Measurements from ENCODE around the gene VAMP2.

Gene VAMP2

DNA sequence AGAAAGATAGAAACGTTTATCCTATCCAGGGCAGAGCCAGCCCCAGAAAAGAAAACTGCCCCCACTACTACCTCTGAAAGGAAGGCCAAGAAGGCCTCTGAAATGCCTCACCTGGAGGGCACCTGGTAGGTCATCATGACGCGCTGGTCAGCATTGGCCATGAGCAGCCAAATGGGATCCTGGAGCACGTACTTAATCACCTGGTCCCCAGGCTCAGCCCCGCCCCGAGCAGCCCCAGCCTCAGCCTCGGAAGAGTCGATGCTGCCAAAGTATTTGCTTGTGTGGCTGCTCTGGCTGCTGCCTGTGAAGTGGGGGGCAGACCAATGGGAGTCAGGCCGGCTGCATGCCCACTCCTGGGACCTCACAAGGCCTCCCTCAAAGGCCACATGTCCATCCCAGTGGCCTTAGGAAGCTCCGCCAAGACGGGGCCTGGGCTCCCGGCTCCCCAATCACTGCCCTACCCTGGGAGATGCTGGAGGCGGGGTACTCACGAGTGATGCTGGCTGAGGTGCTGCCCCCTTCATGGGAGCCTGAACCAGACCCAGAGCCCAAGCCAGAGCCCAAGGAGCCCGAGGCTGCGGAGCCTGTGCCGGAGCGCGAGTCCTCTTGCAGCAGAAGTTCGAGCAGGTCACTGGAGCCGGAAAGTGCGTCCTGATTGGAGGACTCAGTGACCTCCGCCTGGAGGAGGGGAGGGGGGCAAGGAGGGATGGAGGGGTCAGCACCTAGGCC, 20.4 kb downstream of the VAMP2 start:
- DNase-seq = peak; percentile 28

DNA sequence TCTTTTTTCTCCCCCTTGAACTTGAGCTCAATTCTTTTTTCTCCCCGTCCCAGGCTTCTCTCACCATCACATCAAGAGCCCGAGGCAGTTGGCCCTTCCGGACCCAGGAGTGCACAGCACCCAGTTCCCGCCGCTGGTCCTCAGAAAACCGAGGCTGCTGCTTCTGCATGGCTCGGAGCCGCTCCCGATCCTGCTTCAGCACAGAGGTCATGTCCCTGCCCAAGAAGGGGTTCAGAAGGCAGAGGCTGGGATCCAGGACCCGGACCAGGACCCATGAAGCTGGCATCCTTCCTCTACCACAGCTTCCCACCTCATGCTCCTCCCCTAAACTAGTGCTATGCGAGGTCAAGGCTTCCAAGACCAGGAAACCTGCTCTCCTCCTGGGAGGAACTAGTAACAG, 21.0 kb downstream of the VAMP2 start:
- DNase-seq = no peak

GRCh38 chr17:8141045-8141444, 21.7 kb downstream of the VAMP2 start:
- no peak for DNase-seq

DNA sequence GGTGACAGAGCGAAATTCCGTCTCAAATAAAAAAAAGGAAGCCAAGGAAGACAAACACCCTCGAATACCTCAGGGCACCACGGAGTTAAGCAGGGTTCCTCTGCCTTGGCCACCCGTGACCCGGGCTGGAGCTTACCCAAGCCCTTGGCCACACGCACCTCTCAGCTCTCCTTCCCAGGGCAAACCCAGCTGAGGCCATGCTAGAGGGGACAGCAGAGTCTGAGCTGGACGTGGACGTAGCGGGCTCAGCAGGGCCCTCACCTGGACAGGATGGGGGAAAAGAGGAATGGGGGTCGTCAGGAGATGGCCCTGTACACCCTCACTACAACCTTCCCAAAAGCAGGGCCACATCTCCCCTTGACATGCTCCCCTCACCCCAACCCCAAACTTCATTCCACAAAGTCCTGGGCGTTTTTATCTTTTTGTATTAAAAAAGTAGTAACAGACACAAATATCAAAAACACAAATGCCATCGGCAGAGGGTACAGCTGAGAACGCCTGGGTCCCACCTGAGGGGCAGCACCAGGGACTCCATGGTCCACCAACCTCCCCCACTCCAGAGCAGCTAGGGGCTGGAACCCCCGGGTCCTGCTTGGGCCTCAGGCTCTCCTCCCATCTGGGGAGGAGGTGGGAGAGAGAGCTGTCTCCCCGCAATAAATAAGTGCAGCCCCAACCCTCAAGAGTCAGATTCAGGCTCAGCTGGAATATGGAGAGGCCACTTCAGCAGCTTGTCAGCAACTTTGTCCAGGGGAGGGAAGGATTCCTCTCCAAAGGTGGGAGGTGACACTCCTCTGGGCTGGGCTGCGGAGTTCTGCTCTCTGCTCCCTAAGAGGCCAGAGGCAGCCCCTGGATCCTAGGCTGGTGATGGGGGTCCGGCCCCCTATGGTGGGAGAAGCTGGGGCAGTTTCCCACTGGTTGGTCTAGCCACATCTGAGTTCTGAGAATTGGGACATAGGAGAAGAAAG, 22.4 kb downstream of the VAMP2 start:
- peak; percentile 20 for DNase-seq

DNA sequence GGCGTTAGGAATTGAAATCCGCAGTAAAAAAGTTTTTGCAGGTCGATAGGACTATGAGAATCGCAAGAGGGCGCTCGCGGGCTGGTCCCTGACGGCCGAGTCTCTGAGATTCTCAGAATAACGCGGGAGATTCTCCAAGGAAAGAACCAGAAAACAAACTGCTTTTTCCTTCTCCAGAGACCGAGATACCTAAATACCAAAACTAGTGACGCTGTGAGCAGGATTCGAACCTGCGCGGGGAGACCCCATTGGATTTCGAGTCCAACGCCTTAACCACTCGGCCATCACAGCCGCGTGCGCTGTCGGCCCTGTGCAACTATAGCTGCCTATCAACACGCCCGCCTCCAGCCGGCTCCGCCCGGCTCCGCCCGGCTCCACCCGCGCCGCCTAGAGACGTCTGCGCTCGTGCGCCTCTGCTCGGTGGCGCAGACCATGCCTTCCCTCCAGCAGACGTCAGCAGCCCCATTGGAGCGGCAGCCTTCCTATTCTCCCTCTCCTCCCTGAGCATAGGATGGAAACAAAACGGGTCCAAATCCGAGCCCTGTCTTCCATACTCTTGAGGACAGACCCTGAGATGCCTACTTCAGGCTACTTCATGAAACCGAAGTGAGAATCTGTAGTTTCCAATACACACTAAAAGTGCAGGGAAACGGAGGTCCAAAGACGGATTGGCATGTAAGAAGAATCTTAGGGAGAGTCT, 23.9 kb downstream of the VAMP2 start:
- peak; percentile 96 for DNase-seq

DNA sequence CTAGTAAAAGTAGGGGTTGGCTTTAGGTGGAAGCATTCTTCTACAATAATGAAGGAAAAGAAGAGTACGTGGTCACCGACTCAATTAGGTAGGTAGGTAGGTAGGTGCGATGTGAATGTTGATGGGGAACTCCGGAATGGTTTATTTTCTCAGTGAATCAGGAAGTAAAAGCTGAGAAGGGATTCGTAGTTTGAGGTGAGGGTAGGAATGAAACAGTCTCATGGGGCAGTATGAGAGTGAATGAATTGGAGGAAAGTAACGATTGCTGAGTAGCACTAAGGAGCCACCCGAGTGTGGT, 24.4 kb downstream of the VAMP2 start:
- no peak for DNase-seq

GRCh38 chr17:8137645-8138373, 24.9 kb downstream of the VAMP2 start:
- DNase-seq = no peak

- no peak for DNase-seq
These were observed 28.8 kb downstream of the VAMP2 start for GRCh38 chr17:8133941-8134340.

- no peak for DNase-seq
These were observed 29.3 kb downstream of the VAMP2 start for GRCh38 chr17:8133399-8133798.

DNA sequence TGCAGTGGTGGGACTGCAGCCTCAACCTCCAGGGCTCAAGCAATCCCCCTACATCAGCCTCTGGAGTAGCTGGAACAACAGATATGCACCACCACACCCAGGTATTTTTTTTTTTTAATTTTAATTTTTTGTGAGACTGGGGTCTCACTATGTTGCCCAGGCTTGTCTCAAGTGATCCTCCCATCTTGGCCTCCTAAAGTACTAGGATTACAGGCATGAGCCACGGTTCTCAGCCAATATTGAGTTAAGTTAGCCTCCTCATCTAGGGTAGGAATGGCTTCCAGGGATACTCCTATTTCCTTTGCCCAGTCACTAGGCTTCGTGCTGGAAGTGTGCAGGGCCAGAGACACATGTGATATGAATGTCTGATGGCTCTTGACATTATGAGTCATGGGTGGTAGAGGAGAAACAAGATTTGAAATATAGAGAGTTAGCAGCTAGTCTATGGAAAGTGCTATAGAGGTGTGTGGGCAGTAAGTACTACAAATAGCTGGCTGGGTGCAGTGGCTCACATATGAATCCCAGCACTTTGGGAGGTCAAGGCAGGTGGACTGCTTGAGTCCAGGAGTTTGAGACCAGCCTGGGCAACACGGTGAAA, 30.8 kb downstream of the VAMP2 start:
- no peak for DNase-seq

GRCh38 chr17:8128125-8128784, 34.5 kb downstream of the VAMP2 start:
- DNase-seq = no peak

- peak; percentile 58 for DNase-seq
These were observed 36.2 kb downstream of the VAMP2 start for GRCh38 chr17:8126491-8127066.

DNA sequence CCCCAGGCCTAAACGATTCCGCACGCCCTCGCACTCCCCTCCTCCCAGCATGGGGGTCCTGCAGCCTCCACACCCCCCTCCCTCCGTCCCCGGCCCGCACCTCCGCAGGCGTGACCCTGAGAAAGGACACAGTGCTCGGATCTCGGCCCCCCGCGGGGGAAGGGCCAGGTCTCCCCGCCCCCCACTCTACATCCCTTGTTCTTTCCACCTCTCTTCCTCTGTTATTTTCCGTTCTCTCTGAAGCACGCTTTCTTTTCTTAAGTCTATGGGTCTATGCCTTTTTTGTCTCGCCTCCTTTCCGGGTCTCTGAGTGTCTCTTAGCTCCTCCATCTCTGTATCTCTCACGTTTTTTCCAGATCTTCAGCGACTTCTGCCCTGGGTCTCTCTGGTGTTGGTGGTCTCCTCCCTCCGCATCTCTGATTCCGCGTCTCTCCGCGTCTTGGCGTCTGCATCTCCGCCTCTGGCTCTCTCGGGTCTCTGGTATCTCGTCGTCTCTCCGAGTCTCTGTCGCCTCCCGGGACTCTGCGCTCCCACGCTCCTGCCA, 36.7 kb downstream of the VAMP2 start:
- no peak for DNase-seq

DNA sequence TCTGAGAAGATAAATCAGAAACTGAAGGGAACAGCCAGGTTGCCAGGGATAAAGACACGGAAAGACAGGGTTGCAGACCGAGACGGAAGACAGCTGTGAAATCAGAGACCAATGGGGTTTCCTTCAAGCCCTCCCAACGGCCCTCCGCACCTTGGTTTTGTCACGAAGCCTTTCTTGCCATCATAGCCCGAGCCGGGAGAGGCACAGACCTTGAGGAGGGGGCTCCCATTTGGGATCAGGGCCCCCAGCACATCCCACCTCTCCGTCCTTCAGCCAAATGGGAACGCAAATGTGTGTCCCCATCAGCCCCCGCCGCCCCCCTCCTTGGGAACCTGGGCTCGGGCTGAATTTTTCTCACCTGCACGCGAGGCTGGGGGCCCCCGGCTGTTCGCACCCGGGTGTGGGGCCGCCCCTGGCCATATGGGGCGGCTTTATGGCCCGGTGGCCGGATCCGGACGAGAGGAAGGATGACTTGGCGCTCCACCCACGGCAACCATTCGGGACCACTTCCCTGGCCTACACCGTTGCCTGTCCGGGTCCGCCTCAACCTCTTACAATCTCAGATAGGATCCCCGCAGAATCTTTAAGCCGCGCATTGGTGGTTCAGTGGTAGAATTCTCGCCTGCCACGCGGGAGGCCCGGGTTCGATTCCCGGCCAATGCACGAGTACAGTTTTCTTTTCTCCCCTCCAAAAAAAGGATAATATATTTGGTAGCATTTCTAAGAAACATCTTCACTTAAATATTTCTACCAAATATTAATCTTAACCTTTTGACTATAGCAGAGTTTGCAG, 37.4 kb downstream of the VAMP2 start:
- DNase-seq = peak; percentile 92

DNA sequence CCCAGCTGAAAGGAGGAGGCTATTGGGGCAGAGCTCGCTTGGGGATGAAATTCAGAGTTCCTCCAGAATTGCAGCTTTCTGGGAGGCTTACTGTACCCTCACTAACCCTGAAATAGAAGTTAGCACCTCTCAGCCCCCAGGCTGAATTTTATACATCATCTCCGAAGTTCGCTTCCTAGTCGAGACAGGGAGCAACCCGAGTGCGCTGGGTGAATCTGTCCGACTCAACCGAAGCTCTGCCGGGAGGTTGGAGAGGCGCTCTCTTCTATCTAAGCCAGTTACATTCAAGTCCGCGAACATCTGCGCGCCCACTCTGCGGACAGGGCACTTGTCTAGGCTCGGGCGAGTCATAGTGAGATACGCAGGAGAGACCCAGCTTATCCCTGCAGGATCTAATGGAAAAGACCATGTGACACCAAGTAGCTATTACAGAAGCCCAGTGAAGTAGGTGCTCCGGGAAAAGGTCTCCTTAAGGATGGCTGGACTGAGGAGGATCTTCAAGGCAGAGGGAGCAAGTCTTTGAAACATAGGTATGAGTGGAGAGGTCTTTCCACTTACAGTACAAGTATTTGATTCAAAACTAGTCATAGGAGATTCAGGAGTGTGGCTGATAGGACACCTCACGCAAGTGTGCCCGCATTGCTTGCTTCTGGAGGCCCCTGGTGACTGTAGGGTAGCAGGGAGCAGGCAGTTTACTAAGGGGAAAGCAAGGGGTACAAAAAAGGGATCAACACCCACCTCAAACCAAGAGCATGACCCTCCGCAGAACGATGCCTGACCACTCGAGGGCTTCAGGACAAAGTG, 38.2 kb downstream of the VAMP2 start:
- DNase-seq = no peak

DNA sequence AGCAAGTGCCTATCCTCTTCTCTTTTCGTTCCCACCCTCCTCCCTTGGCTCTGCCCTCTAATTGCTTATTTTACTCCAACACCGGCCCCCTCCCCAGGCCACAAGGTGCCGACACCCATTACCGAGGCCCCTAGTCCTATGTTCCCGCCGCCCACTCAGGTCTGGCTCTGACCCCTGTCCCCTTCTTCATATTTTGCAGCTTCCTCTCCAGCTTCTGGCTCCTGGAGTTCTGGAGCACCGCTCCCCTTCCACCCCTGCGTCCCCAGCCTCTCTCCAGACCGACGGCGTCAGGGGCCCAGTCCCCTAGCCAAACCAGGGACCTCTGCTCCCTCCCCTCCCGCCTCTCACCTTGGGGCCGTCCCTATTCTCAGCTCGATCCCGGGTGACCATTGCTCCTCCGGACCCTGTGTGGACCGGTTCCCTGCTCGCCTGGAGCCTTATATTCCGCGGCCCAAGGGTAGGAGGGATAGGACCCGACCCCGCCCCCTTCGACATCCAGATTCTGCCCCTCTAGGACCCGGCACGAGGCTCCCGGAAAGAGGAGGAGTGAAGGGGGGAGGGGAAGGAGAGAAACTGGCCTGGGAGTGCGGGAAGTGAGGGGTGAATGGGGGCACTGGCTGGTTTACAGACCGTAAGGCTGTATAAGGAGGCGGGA, 38.9 kb downstream of the VAMP2 start, which contains the start of gene HES7:
Gene HES7, minus strand, starts transcription at position 412 of the 655 bp plus-strand sequence. Its CDS starts 22 bp downstream, at position 390.
- no peak for DNase-seq

GRCh38 chr17:8122924-8123694, 39.6 kb downstream of the VAMP2 start:
- peak; percentile 54 for DNase-seq

- no peak for DNase-seq
These were observed 40.3 kb downstream of the VAMP2 start for GRCh38 chr17:8122422-8122923.

Data from CD4-positive, alpha-beta T cell treated with Interleukin-21 for 1 hour (primary cell).